CD4-positive, CD25-positive, alpha-beta regulatory T cell (primary cell): ENCODE results near the gene C5AR2. TPM values are rescaled to one million over a fixed set of nuclear protein-coding genes. Genes with fewer than 3 reads are reported as not detected.
"Not testable (repeated sequence)": the region's sequence is repeated elsewhere in the genome, so short reads cannot be mapped to it uniquely, and the experiment has no call there.

Source experiments
- ATAC-seq, 2 donors: fragments of 150-1000 bp; cut with Tn5 transposase; one replicate each; pipeline ENCODE4 v1.10.0; 2021; ENCODE audit warnings: low read depth in 2 of 2, moderate number of reproducible peaks in 2 of 2, moderate library complexity in 1 of 2
- DNase-seq, 3 donors: peaks; one replicate each; pipeline versions ENCODE4 v3.0.0 to v3.0.0-alpha.2; 2012 to 2022; ENCODE audit warnings: mixed read lengths in 1 of 3
- H3K27ac ChIP-seq: one replicate; pipeline ENCODE4 v1.7.0; 2013; ENCODE audit warnings: mild to moderate bottlenecking, low read length; ENCODE audit not compliant: insufficient read depth, poor library complexity, severe bottlenecking
- H3K27me3 ChIP-seq: one replicate; pipeline ENCODE4 v1.7.0; 2013; ENCODE audit warnings: low read length; ENCODE audit not compliant: control insufficient read depth, insufficient read depth
- H3K36me3 ChIP-seq: one replicate; pipeline ENCODE4 v1.7.0; 2013; ENCODE audit warnings: mild to moderate bottlenecking, low read length, moderate library complexity; ENCODE audit not compliant: control insufficient read depth, insufficient read depth
- H3K4me1 ChIP-seq: 2 replicates; pipeline ENCODE4 v1.7.0; 2013; ENCODE audit warnings: mild to moderate bottlenecking, low read length; ENCODE audit not compliant: insufficient read depth, control insufficient read depth, poor library complexity, severe bottlenecking
- H3K4me3 ChIP-seq: one replicate; pipeline ENCODE4 v1.7.0; 2013; ENCODE audit warnings: low read depth, mild to moderate bottlenecking, low read length, moderate library complexity
- H3K9me3 ChIP-seq, 2 experiments: 1 replicate in 1 of 2; 2 replicates in 1 of 2; pipeline ENCODE4 v1.7.0; 2013; ENCODE audit warnings: low read length in 2 of 2, mild to moderate bottlenecking in 1 of 2, moderate library complexity in 1 of 2; ENCODE audit not compliant: control insufficient read depth in 2 of 2
- H3K27ac Mint-ChIP-seq, 3 donors: one replicate each; pipeline ENCODE4 v1.8.0; 2020 to 2022; ENCODE audit warnings: mild to moderate bottlenecking in 3 of 3, mixed read lengths in 3 of 3, moderate library complexity in 2 of 3
- H3K27me3 Mint-ChIP-seq: one replicate; pipeline ENCODE4 v1.8.0; 2022; ENCODE audit warnings: mild to moderate bottlenecking, mixed read lengths
- H3K36me3 Mint-ChIP-seq: one replicate; pipeline ENCODE4 v1.8.0; 2020; ENCODE audit warnings: mixed read lengths
- H3K4me1 Mint-ChIP-seq, 4 donors: one replicate each; pipeline ENCODE4 v1.8.0; 2020 to 2022; ENCODE audit warnings: mixed read lengths in 4 of 4, mild to moderate bottlenecking in 1 of 4
- H3K4me3 Mint-ChIP-seq, 4 donors: one replicate each; pipeline ENCODE4 v1.8.0; 2020 to 2022; ENCODE audit warnings: mild to moderate bottlenecking in 4 of 4, mixed read lengths in 4 of 4, moderate library complexity in 3 of 4
- H3K9me3 Mint-ChIP-seq, 7 donors: one replicate each; pipeline ENCODE4 v1.8.0; 2020 to 2022; ENCODE audit warnings: mixed read lengths in 7 of 7, mild to moderate bottlenecking in 3 of 7, moderate library complexity in 2 of 7
- polyA plus RNA-seq, 4 donors: library from polyadenylated mRNA; unstranded; fragments of 300-500 nt; fragmentation: Illumina TruSeq; gene quantifications; one replicate each; pipeline ENCODE4 v1.2.3, GENCODE V29; 2021
- total RNA-seq: library from RNA; stranded (reverse); gene quantifications from one replicate; pipeline ENCODE4 v1.2.3, GENCODE V29; 2022

The C5AR2 gene
- total and polyA plus RNA-seq, 5 donors from 2014 or later, result 0.09 to 1.9 (median 0.23) TPM

GRCh38 chr19:47343194-47343802 lies 11.3 kb downstream of the C5AR2 start:
- H3K4me3 Mint-ChIP-seq, result no peak overlapping the region
- H3K4me1 ChIP-seq, result no peaks in the 10 kb centered on the region
- no peaks in the 10 kb centered on the region for H3K36me3 ChIP-seq
- peaks cover 0 to 5% (median 0%) of the 10 kb centered on the region in 4 donors for H3K4me1 Mint-ChIP-seq
- no peaks in the 10 kb centered on the region for H3K27me3 ChIP-seq
- H3K4me3 ChIP-seq, result no peak overlapping the region
- peaks cover 13% of the 10 kb centered on the region for H3K36me3 Mint-ChIP-seq
- ATAC-seq, result no peak
- H3K27me3 Mint-ChIP-seq, result peaks cover 5% of the 10 kb centered on the region
- H3K9me3 ChIP-seq, result no peaks in the 10 kb centered on the region
- no peaks in the 10 kb centered on the region for H3K9me3 Mint-ChIP-seq
- no peak for DNase-seq
- no peak overlapping the region for H3K27ac Mint-ChIP-seq
- no peak overlapping the region for H3K27ac ChIP-seq

- H3K36me3 Mint-ChIP-seq, result peaks cover 13% of the 10 kb centered on the region
- H3K9me3 Mint-ChIP-seq, result no peaks in the 10 kb centered on the region
- Histone ChIP-seq H3K4me3 (no peak overlapping the region), H3K27ac (no peak overlapping the region), H3K4me1 (peaks cover 6% of the 10 kb centered on the region), H3K27me3 (no peaks in the 10 kb centered on the region), H3K9me3 (no peaks in the 10 kb centered on the region), H3K36me3 (no peaks in the 10 kb centered on the region)
- DNase-seq (no peak), ATAC-seq (no peak)
- no peak overlapping the region for H3K27ac Mint-ChIP-seq
- peaks cover 0 to 14% (median 7%) of the 10 kb centered on the region in 4 donors for H3K4me1 Mint-ChIP-seq
- no peak overlapping the region for H3K4me3 Mint-ChIP-seq
- peaks cover 5% of the 10 kb centered on the region for H3K27me3 Mint-ChIP-seq
Observed at GRCh38 chr19:47344425-47344824, 12.4 kb downstream of the C5AR2 start.

- H3K9me3 Mint-ChIP-seq, H3K27me3 Mint-ChIP-seq, H3K4me3 ChIP-seq, H3K4me3 Mint-ChIP-seq, H3K9me3 ChIP-seq, H3K27ac ChIP-seq, H3K27ac Mint-ChIP-seq, H3K27me3 ChIP-seq, ATAC-seq, DNase-seq, H3K36me3 ChIP-seq: not testable (repeated sequence)
- Mint-ChIP-seq H3K4me1 (peaks cover 5 to 26% (median 16%) of the 10 kb centered on the region in 4 donors), H3K36me3 (peaks cover 13% of the 10 kb centered on the region)
- H3K4me1 ChIP-seq, result peaks cover 20% of the 10 kb centered on the region
Observed at GRCh38 chr19:47346024-47346423, 14.0 kb downstream of the C5AR2 start.

- H3K27ac ChIP-seq, result peak within 1 kb of the TSS; percentile 77
- H3K36me3 ChIP-seq, result peaks cover 13% of the 10 kb centered on the region
- Mint-ChIP-seq H3K4me1 (peaks cover 10 to 45% (median 22%) of the 10 kb centered on the region in 4 donors), H3K9me3 (peaks cover 0 to 1% (median 0%) of the 10 kb centered on the region in 7 donors), H3K27me3 (no peaks in the 10 kb centered on the region), H3K36me3 (peaks cover 9% of the 10 kb centered on the region), H3K27ac (peak within 1 kb of the TSS; percentile 76 to 99 (median 97)), H3K4me3 (peak within 1 kb of the TSS; percentile 86 to 99 (median 94))
- H3K9me3 ChIP-seq, result no peaks in the 10 kb centered on the region
- no peaks in the 10 kb centered on the region for H3K27me3 ChIP-seq
- peak within 1 kb of the TSS; percentile 87 for H3K4me3 ChIP-seq
- ATAC-seq (peak; percentile 98 to 99), DNase-seq (peak; percentile 98 to 100 (median 99))
- peaks cover 22% of the 10 kb centered on the region for H3K4me1 ChIP-seq
Observed at GRCh38 chr19:47348819-47349795, 17.1 kb downstream of the C5AR2 start, which contains the start of gene DHX34. DHX34 (plus strand) TSS chr19:47349315; CDS start chr19:47353031, 3,716 bp downstream.

GRCh38 chr19:47350630-47351029 lies 18.7 kb downstream of the C5AR2 start:
- Mint-ChIP-seq H3K4me3 (peak overlapping the region; percentile 74 to 99 (median 84)), H3K4me1 (peaks cover 10 to 51% (median 22%) of the 10 kb centered on the region in 4 donors), H3K27ac (peak overlapping the region in 1 of 3 donors; percentile 90), H3K27me3 (no peaks in the 10 kb centered on the region), H3K9me3 (peaks cover 0 to 1% (median 0%) of the 10 kb centered on the region in 7 donors), H3K36me3 (peaks cover 15% of the 10 kb centered on the region)
- Histone ChIP-seq H3K27ac (no peak overlapping the region), H3K36me3 (peaks cover 21% of the 10 kb centered on the region), H3K9me3 (no peaks in the 10 kb centered on the region), H3K27me3 (no peaks in the 10 kb centered on the region), H3K4me1 (peaks cover 22% of the 10 kb centered on the region), H3K4me3 (no peak overlapping the region)
- no peak for DNase-seq
- ATAC-seq, result no peak

- H3K36me3 ChIP-seq, result peaks cover 30% of the 10 kb centered on the region
- ATAC-seq, result no peak
- H3K4me1 Mint-ChIP-seq, result peaks cover 10 to 51% (median 22%) of the 10 kb centered on the region in 4 donors
- no peaks in the 10 kb centered on the region for H3K9me3 ChIP-seq
- H3K27ac ChIP-seq, result no peak overlapping the region
- no peaks in the 10 kb centered on the region for H3K27me3 ChIP-seq
- H3K4me3 ChIP-seq, result no peak overlapping the region
- H3K9me3 Mint-ChIP-seq, result peaks cover 0 to 1% (median 0%) of the 10 kb centered on the region in 7 donors
- H3K27ac Mint-ChIP-seq, result peak overlapping the region in 2 of 3 donors; percentile 65 to 78
- peaks cover 21% of the 10 kb centered on the region for H3K36me3 Mint-ChIP-seq
- peaks cover 22% of the 10 kb centered on the region for H3K4me1 ChIP-seq
- peak overlapping the region; percentile 39 to 88 (median 78) for H3K4me3 Mint-ChIP-seq
- DNase-seq, result peak in 1 of 3 donors; percentile 33
- H3K27me3 Mint-ChIP-seq, result no peaks in the 10 kb centered on the region
Observed at GRCh38 chr19:47351548-47351947, 19.6 kb downstream of the C5AR2 start.

- peaks cover 0 to 1% (median 0%) of the 10 kb centered on the region in 7 donors for H3K9me3 Mint-ChIP-seq
- Histone ChIP-seq H3K27me3 (no peaks in the 10 kb centered on the region), H3K4me3 (no peak overlapping the region), H3K36me3 (peaks cover 35% of the 10 kb centered on the region), H3K4me1 (peaks cover 22% of the 10 kb centered on the region), H3K9me3 (no peaks in the 10 kb centered on the region), H3K27ac (no peak overlapping the region)
- peak overlapping the region in 2 of 3 donors; percentile 36 to 78 for H3K27ac Mint-ChIP-seq
- H3K4me1 Mint-ChIP-seq, result peaks cover 10 to 51% (median 22%) of the 10 kb centered on the region in 4 donors
- H3K36me3 Mint-ChIP-seq, result peaks cover 21% of the 10 kb centered on the region
- no peak for ATAC-seq
- H3K27me3 Mint-ChIP-seq, result no peaks in the 10 kb centered on the region
- H3K4me3 Mint-ChIP-seq, result peak overlapping the region in 3 of 4 donors; percentile 17 to 88 (median 85)
- DNase-seq, result no peak
Observed at GRCh38 chr19:47352095-47352494, 20.1 kb downstream of the C5AR2 start.
